ENCODE data around the gene IL22RA1. TPM values are rescaled to one million over a fixed set of nuclear protein-coding genes. Genes with fewer than 3 reads are reported as not detected.

IL22RA1 gene
- polyA plus RNA-seq, 4 donors: 0.11 to 4.0 (median 2.7) TPM

DNA sequence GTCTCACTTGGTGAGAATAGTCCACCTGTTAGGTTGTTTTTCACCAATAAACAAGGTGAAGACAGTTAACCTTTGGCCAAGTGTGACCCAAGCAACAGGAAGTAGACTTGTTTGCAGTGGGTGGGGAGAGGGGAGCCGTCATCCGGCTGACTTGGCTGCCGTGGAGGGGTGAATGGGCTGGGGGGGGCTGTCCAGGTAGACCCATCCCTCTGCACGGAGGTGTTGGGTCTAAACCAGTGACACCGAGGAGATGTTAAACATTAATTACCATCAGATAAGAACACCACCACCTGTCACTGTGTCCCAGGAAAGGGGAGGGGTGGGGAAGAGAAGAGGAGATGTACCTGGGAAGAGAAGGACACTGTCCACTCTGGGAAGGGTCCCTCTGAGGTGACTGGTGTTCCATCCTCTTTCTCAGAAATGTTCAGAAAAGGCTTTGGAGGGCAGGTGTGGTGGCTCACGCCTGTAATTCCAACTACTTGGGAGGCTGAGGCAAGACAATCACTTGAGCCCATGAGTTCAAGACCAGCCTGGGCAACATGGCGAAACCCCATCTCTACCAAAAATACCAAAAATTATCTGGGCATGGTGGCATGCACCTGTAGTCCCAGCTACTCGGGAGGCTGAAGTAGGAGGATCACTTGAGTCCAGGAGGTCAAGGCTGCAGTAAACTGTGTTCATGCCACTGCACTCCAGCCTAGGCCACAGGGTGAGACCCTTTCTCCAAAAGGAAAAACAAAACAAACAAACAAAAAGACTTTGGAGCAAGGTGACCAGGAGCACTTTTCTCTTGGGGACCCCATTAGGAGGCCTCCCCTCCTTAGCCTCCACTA lies 24.3 kb downstream of the IL22RA1 start:
- DNase-seq (ENCODE audit: low read depth in 4 of 4, low spot score in 3 of 4): no peak

DNA sequence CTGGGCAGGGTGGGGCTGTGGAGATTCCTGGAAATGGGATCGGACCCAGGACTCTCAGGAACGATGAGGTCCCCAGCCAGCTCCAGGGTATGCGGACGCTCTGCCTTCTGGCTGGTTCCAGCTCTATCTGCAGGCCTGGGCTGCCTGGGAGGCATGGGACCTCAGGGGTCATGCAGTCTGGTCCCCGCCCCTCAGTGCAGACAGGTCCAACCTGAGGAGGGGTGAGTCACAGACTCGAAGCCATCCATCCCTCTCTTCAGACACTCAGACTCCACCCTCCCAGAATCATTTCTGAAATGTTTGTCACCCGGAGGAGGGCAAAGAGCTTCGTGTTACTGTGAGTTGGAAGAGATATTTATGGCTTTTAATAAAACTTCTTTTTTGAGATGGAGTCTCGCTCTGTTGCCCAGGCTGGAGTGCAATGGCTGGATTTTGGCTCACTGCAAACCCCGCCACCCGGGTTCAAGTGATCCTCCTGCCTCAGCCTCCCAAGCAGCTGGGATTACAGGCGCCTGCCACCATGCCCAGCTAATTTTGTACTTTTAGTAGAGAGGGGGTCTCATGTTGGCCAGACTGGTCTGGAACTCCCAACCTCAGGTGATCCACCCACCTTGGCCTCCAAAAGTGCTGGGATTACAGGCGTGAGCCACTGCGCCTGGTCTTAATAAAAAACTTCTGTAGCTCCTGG lies 25.1 kb downstream of the IL22RA1 start:
- DNase-seq (ENCODE audit: low read depth in 4 of 4, low spot score in 3 of 4): no peak

DNA sequence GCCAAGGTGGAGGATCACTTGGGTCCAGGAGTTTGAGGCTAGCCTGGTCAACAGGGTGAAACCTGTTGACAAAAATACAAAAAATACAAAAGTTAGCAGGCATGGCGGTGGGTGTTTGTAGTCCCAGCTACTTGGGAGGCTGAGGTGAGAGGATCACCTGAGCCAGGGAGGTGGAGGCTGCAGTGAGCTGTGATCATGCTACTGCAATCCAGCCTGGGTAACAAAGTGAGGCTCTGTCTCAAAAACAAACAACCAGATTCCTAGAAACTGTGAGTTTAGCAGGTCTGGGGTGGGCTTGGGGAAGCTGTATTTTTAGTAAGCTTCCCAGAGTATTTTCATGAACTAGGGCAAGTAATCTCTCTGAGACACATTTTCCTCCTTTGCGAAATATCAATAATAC lies 25.8 kb downstream of the IL22RA1 start:
- DNase-seq (ENCODE audit: low read depth in 4 of 4, low spot score in 3 of 4): no peak

DNA sequence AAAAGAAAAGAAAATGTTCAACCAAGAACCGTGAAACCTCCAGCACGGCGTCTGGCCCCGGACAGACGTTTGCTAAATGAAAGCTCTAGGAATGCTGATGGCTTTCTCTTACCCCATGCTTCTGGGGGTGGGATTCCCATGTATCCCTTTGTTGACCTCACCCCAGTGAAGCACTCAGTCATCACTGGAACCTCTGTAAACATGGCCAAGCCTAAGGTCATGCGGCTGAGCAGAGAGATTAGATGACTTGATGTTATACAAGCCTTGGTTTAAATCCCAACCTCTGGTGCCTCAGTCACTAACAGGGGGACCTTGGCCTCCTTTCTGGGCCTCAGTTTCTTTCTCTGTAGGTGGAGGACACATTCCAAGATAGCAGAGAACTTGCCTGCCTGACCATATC lies 28.2 kb downstream of the IL22RA1 start:
- DNase-seq (ENCODE audit: low read depth in 4 of 4, low spot score in 3 of 4): no peak

DNA sequence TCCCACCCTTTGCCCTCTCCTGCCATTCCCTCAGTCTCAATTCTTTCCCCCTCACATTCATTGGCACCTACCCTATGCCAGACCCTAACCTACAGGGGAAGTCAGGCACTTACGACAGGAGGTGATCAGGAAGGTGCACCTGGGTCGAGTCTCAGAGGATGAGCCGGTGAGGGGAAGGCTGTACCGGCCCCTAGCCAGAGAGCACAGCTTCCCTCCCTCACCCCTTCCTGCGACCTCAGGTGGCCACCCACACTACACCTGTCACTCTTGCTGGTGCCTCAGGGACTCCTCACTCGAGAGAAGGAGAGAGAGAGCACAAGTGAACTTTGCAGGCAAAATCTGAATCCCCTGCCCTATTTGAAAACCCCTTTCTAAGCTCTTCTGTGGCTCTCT lies 29.3 kb downstream of the IL22RA1 start:
- no peak for DNase-seq (ENCODE audit: low read depth in 4 of 4, low spot score in 3 of 4)

DNA sequence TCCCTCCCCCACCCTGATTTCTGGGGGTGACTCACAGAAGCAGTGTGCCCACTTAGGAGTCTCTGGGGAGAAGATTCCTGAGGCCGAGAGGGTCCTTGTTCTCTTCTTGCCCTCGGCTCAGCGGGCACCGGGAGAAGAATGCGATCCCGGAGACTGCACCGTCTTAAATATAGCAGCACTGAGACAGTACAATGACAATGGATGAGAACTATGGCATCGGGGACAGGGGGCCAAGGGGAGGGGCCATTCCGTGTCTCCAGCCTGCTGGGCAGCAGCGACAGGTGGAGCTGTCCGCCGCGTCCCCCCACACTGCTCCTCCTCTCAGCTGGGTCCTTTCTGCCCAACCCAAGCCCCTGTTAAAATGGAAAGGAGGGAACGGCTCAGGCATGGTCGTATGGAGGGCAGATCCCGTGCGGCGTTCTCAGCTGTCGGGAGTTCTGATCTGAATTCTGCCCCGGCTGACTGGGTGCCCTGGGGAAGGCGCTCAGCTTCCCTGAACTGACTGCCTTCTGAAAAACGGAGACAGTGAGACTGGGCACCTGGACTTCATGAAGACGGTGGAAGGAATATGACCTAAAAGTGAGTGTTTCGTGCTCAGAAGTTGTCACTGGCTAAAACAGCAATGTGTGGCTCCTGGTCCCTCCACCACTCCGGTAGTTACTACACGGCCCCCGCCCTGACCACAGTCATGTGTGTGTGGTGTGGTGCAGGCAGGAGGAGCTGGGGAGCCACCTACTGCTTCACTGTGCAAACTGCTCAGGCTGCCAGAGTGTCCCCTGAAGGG lies 30.8 kb downstream of the IL22RA1 start, which contains the start of gene MYOM3:
TSS of gene MYOM3 (minus strand) at position 140 of the 784 bp plus-strand sequence. CDS start 3,499 bp downstream, outside the sequence.
- DNase-seq (ENCODE audit: low read depth in 4 of 4, low spot score in 3 of 4): no peak

DNA sequence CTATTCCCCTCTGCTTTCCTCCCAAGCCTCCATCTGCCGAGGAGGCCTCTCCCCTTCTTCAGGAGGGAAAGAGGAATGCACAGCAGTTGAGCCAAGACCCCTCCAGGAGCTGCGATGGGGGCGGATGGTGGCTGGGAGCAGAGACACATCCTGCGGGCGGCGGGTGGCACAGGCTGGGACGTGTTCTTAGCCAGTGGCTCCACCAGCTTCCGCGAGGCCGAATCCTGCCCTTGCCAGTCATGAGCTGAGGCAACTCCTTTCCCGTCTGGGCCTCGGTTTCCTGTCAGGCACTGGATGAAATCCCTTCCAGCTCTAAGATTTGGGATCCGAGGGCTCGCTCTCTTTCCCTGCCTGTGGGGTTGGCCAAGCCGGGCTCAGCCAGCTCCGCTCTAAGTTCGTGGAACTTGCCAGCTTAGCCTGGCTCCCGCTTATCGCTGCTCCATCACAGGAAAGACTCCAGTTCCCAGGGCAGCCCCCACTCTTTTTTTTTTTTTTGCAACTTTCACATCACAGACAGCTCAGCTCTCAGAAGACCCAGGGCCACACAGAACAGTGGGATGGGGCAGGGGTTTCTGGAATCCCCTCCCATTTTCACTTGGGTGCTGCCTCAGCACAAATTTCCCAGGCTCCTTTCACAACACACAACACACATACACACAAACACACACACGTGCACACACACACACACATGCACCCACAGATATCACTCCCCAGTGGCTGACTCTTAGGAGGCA lies 31.5 kb downstream of the IL22RA1 start:
- DNase-seq (ENCODE audit: low read depth in 4 of 4, low spot score in 3 of 4): no peak

DNA sequence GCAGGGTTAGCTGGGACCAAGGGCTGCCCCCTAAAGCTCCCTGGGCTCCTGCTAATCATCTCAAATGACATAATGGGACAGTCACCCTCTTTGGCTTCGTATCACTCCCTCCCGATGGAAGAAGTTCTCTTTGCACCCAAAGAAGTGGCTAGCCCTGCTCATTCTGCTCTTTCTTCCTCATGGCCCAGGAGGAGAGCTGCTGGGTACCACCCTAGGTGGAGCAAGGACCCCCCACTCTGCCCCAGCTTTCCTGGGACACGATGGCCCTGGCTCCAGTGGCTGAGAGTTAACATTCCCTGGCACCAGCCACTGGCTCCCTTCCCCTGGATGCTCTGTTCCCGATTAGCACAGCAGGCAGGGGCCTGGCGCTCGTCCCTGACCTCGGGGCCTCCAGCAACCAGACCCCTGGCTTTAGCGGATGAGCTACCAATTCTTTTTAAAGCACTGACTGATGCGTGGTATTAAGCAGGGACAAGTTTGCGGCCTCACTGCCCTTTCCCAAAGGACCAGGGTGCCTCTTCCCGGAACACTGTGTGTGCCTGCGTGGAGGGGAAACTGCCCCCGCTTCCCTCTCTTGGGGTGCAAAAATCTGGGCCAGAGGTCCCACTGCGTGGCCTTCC lies 32.2 kb downstream of the IL22RA1 start:
- DNase-seq (ENCODE audit: low read depth in 4 of 4, low spot score in 3 of 4): no peak

DNA sequence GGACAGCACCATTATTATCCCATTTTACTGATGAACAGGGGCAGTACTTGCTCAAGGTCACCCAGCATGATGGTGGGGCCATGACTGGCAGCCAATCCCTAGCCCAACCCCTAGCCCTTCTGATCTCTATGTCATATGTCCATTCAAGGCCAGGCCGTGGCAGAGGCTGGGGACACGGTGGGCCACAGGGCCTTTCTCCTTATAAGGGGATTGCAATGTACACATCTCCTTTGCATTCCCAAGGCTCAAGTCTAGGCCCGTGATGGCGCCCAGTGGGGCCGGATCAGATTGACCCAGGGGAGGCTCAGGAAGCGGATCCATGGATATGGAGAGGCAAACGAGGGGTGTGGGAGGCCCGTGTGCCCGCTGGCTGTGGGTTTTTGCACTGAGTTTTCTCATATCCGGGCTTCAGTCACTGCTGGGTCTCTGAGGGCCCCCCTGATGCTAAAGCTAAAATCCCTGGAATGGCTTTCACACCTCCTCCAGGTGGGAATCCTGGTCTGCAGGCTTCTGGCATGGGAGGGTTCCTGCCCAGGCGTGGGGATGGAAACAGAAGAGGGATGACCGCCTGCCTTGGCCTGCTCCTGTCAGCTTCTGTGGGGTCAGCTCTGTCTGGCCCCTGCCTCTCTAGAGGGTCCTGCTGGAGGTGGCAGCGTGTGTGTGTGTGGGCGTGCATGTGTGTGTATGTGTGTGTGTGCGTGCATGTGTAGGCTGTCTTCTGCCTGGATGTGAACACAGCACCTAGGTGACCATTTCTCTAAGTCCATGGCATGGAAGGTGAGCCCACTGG lies 33.1 kb downstream of the IL22RA1 start:
- no peak for DNase-seq (ENCODE audit: low read depth in 4 of 4, low spot score in 3 of 4)

DNA sequence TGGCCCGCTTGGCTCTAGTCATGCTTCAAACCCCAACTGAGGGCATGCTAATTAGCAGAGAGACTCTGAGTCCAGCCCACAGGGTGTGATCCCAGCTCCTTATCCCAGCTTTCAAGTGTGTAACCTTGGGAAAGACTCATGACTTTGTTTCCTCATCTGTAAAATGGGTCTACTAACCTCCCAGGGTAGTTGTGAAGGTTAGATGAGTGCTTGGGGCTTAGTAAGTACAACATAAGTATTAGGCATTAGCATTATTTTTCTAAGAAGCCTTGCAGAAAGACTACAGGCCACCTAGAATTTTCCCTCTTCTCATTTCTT lies 33.8 kb downstream of the IL22RA1 start:
- no peak for DNase-seq (ENCODE audit: low read depth in 4 of 4, low spot score in 3 of 4)

DNA sequence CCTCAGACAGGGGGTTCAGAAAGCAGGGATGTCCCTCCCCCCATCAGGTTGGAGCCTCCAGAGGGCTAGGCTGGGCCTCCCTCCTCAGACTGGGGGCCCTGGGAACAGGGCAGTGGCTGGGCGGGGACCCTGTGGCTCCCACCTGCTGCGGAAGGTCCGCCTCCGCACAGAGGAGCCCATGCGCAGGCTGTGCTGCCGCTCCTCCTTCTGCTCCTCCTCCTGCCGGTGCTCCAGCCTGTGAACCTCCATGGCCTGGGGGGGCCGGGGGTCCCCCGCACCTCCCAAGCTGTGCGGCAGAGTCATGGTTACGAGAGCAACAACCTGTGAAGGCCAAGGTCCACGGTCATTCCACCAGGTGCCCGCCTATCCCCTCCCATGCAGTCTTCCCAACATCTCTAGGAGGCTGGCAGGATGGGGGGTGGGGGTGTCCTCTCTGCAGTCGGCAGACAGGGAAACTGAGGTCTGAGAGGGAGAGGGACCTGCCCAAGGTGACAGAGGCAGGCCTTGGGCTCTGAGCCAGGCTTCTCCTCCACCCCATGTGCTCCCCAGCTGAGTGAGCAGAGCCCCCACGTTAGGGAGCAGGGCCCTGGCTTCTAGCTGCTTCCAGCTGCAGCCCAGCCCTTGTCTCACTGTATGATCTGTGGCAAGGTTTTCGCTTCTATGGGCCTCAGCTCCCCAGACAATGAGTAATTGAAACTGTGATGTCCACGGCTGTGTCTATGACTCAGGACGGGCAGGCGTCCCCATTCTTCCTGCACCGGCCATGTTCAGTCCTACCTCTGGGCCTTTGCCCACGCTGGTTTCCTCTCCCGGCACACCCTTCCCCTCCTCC lies 34.4 kb downstream of the IL22RA1 start:
- DNase-seq (ENCODE audit: low read depth in 4 of 4, low spot score in 3 of 4): no peak

DNA sequence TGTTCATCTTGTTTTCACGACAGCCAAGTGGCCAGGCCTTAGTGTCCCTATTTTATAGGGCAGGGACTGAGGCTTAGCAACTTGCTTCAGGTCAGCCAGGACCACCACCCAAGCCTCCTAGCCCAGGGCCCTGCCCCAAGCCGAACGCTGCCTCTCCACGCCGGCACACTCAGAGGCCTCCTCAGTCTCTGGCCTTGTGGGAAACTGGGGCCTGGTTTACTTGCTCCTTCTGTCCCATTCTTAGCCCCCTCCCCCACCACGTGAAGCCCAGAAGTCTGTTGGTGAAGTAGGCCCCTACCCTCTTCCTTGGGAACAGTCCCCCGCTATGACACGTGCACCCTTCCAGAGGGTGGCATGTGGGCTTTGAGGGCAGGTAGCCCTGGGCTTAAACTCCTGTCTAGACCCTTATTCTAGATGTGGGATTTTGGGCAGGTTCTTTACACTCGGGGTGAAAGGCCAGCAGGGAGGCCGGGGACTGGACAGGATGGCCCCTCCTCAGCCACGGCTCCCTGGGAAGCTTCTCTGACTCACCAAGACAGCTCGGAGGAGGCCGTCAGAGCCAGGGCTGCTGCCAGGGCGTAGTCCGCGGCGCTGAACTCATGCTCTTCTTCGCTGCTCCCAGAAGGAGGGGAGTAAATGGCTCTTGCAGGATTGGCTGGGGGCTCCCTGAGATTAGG lies 35.3 kb downstream of the IL22RA1 start:
- no peak for DNase-seq (ENCODE audit: low read depth in 4 of 4, low spot score in 3 of 4)

DNA sequence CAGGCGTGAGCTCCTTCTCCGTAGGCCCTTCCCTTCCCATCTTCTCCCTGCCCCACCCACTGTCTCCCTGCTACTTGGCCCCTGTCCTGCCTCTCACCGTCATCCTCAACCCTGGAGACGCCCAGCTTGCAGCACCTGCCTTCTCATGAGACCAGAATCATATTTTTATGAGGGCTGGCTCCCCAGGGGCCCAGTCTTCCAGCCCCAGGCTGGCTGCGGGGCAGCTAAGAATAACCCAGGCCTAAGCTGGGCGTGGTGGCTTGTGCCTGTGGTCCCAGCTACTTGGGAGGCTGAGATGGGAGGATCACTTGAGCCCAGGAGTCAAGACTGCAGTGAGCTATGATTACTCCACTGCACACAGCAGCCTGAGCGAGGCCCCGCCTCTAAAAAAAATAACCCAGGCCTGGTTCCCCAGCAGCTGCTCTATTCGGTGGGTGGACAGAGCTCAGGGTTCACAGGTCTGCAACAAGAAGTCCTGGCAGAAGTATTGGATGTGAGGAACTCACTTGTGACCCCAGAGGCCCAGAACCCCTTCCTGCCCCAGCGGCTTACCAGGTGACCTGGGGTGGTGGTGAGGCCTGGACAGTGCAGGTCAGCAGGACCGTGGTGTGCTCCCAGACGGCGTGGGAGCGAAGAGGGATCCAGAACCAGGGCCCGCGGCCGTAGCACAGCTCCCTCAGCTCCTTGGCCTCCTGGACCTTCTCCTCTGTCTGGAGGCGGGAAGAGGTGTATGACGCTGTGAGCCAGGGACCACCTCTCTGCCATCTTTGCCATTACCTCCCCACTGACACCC lies 37.4 kb downstream of the IL22RA1 start:
- DNase-seq (ENCODE audit: low read depth in 4 of 4, low spot score in 3 of 4): no peak

DNA sequence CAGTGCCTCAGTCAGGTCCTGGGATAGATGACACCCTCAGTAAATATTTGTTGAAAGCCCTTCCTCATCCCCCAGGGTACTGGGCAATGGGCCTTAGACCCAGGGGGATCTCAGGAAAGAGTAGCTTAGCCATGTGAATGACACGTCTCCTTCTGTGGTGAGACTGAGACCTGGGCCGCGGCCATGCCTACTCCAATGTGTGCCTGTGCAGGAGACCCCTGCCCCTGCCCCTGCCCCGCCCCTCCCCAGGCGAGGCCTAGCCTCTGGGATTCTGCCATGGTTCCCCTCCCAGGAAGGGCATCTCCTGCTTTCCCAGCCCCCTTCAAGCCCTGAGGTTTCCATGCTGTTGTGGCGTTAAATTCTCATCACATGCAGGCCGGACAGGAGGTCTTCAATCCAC lies 38.1 kb downstream of the IL22RA1 start:
- no peak for DNase-seq (ENCODE audit: low read depth in 4 of 4, low spot score in 3 of 4)

DNA sequence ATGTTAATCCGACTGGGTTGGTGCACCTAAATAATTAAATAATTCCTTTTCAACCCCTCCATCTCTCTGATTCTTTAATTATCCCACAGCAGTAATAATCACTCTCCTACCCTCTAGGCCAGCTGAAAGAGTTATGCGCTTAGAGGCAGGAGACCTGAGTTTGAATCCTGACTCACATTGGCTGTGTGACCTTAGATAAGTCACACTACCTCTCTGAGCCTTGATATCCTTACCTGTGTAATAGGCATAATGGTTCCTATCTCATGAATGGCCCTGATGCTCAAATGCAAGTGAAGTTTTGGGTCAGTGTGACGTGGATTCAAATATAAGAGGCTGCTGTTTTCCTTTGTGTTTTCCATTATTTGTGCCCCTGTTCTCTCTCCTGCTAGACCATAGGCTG lies 39.1 kb downstream of the IL22RA1 start:
- DNase-seq (ENCODE audit: low read depth in 4 of 4, low spot score in 3 of 4): no peak

DNA sequence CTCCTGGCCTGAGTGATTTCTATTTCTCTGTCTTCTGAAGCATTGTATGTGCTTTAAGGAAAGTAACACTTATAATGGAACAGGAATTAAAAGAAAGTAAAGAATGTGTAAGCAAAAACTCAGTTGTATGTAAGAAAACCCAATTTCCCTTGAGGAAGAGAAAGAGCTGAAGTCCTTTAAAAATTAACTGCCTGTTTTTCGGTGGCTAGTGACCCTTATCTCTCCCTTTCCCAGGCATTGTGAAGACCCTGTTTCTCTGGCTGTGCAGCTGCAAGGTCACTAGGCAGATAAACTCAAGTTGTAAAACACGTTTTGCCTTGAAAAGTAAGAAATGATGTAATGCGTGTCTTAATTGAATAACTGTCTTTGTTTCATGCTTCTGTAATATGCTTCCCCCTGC lies 39.5 kb downstream of the IL22RA1 start:
- DNase-seq (ENCODE audit: low read depth in 4 of 4, low spot score in 3 of 4): no peak

DNA sequence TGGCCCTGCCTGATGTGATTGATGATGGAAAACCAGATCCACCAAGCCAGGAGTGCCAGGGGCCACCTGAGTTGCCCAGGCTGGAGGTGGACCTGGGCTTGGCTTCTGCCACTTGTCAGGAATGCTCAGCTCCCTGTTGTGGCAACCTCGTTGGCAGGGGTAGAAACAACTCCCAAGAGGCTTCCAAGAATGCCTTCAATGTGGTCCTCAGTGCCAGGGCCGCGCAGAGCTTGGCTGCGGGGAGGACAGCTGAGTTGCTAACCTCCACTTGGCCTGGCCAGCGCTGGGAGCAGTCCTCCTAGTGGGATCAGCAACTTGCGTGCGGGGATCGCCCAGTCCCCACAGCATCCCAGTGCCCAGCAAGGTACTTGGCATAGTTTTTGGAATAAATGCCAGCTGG lies 40.0 kb downstream of the IL22RA1 start:
- DNase-seq (ENCODE audit: low read depth in 4 of 4, low spot score in 3 of 4): no peak
